ENCODE measurements around the gene POLR1C. TPM values are rescaled to one million over a fixed set of nuclear protein-coding genes. Genes with fewer than 3 reads are reported as not detected.

The POLR1C gene
- total RNA-seq, 4 donors from 2014 or later: 7.4 to 24.7 (median 15.5) TPM

- H3K4me3 ChIP-seq: no peak overlapping the region
- intact Hi-C loops (cut with DNase I; ENCODE audit: low total_unique reads): no loop called here
- no peak overlapping the region for H3K27ac ChIP-seq
- H3K27me3 ChIP-seq: no peaks in the 10 kb centered on the region
- TF ChIP-seq EP300 (IDR thresholded peaks at IDR 0.05; ENCODE audit: low read depth) (no peak), POLR2AphosphoS5 (IDR thresholded peaks at IDR 0.05) (no peak), CTCF (IDR thresholded peaks at IDR 0.05) (no peak), POLR2A (IDR thresholded peaks at IDR 0.05) (no peak)
- peaks cover 8 to 29% (median 19%) of the 10 kb centered on the region in 4 donors for H3K4me1 ChIP-seq
- 95 to 97% methylated on average over 3 to 7 of the region's 7 CpGs for WGBS, 2 donors (ENCODE audit: low coverage in 1 of 2)
- no peaks in the 10 kb centered on the region for H3K9me3 ChIP-seq
- no peak for DNase-seq
- in situ Hi-C loops (cut with MboI; ENCODE audit: low pct_ligation_motif_present in 1 of 4, low pct_unique_long_range_greater_than_20kb in 1 of 4, low sequenced_read_pairs in 3 of 4): no loop called here
- peaks cover 0 to 5% (median under 1%) of the 10 kb centered on the region in 4 donors for H3K36me3 ChIP-seq
Measured at GRCh38 chr6:43493833-43494232, 23.1 kb upstream of the POLR1C start.

GRCh38 chr6:43494321-43494720 lies 22.6 kb upstream of the POLR1C start:
- in situ Hi-C loops (cut with MboI; ENCODE audit: low pct_ligation_motif_present in 1 of 4, low pct_unique_long_range_greater_than_20kb in 1 of 4, low sequenced_read_pairs in 3 of 4) (no loop called here), intact Hi-C loops (cut with DNase I; ENCODE audit: low total_unique reads) (no loop called here)
- Histone ChIP-seq H3K4me3 (no peak overlapping the region), H3K27me3 (no peaks in the 10 kb centered on the region), H3K4me1 (peaks cover 8 to 29% (median 19%) of the 10 kb centered on the region in 4 donors), H3K9me3 (no peaks in the 10 kb centered on the region), H3K27ac (no peak overlapping the region), H3K36me3 (peaks cover 0 to 6% (median 4%) of the 10 kb centered on the region in 4 donors)
- WGBS, 2 donors (ENCODE audit: low coverage in 1 of 2): 92 to 100% methylated on average over 3 to 6 of the region's 6 CpGs
- TF ChIP-seq POLR2A (IDR thresholded peaks at IDR 0.05): no peak
- no peak for TF ChIP-seq EP300 (IDR thresholded peaks at IDR 0.05; ENCODE audit: low read depth)
- no peak for TF ChIP-seq CTCF (IDR thresholded peaks at IDR 0.05)
- no peak for TF ChIP-seq POLR2AphosphoS5 (IDR thresholded peaks at IDR 0.05)
- DNase-seq: no peak

GRCh38 chr6:43494766-43495165 lies 22.1 kb upstream of the POLR1C start:
- Histone ChIP-seq H3K4me1 (peaks cover 8 to 29% (median 19%) of the 10 kb centered on the region in 4 donors), H3K27me3 (no peaks in the 10 kb centered on the region), H3K4me3 (no peak overlapping the region), H3K9me3 (no peaks in the 10 kb centered on the region), H3K27ac (no peak overlapping the region), H3K36me3 (peaks cover 0 to 10% (median 7%) of the 10 kb centered on the region in 4 donors)
- no peak for DNase-seq
- intact Hi-C loops (cut with DNase I; ENCODE audit: low total_unique reads): no loop called here
- WGBS, 2 donors (ENCODE audit: low coverage in 1 of 2): 96% methylated on average over 4 of the region's 4 CpGs; no CpG with 5 or more reads in 1 of the 2 donors
- TF ChIP-seq POLR2AphosphoS5 (IDR thresholded peaks at IDR 0.05): no peak
- no peak for TF ChIP-seq EP300 (IDR thresholded peaks at IDR 0.05; ENCODE audit: low read depth)
- no peak for TF ChIP-seq CTCF (IDR thresholded peaks at IDR 0.05)
- no peak for TF ChIP-seq POLR2A (IDR thresholded peaks at IDR 0.05)
- in situ Hi-C loops (cut with MboI; ENCODE audit: low pct_ligation_motif_present in 1 of 4, low pct_unique_long_range_greater_than_20kb in 1 of 4, low sequenced_read_pairs in 3 of 4): no loop called here

- intact Hi-C loops (cut with DNase I; ENCODE audit: low total_unique reads): no loop called here
- H3K4me1 ChIP-seq: peaks cover 8 to 25% (median 19%) of the 10 kb centered on the region in 4 donors
- peaks cover 0 to 14% (median 11%) of the 10 kb centered on the region in 4 donors for H3K36me3 ChIP-seq
- in situ Hi-C loops (cut with MboI; ENCODE audit: low pct_ligation_motif_present in 1 of 4, low pct_unique_long_range_greater_than_20kb in 1 of 4, low sequenced_read_pairs in 3 of 4): no loop called here
- no peaks in the 10 kb centered on the region for H3K27me3 ChIP-seq
- H3K9me3 ChIP-seq: no peaks in the 10 kb centered on the region
- no peak overlapping the region for H3K4me3 ChIP-seq
- TF ChIP-seq CTCF (IDR thresholded peaks at IDR 0.05) (peak in 4 of 5 experiments; percentile 15 to 42 (median 21)), POLR2A (IDR thresholded peaks at IDR 0.05) (no peak), EP300 (IDR thresholded peaks at IDR 0.05; ENCODE audit: low read depth) (no peak)
- peak; percentile 36 for DNase-seq
- no peak overlapping the region for H3K27ac ChIP-seq
- WGBS, 2 donors (ENCODE audit: low coverage in 1 of 2): 71% methylated on average over 4 of the region's 4 CpGs; no CpG with 5 or more reads in 1 of the 2 donors
Measured at GRCh38 chr6:43495409-43495941, 21.4 kb upstream of the POLR1C start.

Measured in transverse colon (tissue), 4 donors.